ENCODE results near the gene AXIN1. TPM values are rescaled to one million over a fixed set of nuclear protein-coding genes. Genes with fewer than 3 reads are reported as not detected.

Gene AXIN1
- polyA plus RNA-seq, 1 experiment, result 3.5 TPM

DNA sequence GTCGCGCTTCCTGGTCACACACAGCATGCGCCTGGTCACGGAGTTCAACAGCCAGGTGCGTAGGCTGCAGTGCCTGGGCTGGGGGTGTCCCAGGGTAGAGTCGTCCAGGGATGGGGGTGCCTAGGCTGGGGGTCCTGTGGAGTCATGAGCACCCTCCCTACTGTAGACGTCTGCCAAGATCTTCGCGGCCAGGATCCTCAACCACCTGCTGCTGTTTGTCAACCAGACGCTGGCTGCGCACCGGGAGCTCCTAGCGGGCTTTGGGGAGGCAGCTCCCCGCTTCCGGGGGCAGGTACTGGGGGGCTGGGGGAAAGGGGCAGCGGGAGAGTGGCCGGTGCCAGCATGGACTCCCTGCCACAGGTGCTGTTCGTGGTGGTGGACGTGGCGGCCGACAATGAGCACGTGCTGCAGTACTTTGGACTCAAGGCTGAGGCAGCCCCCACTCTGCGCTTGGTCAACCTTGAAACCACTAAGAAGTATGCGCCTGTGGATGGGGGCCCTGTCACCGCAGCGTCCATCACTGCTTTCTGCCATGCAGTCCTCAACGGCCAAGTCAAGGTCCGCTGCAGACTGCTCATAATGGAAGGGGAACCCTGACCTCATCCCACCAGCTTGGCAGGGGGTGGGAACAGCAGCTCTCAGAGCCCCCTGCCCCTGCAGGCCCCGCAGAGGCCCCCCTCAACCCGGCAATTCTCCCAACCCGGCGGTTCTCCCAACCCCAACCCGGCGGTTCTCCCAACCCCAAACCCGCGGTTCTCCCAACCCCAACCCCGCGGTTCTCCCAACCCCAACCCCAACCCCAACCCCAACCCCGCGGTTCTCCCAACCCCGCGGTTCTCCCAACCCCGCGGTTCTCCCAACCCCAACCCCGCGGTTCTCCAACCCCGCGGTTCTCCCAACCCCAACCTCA, 67.1 kb downstream of the AXIN1 start:
- Histone ChIP-seq H3K27me3 (ENCODE audit: control insufficient read depth, insufficient read depth, low read length) (peaks cover 13% of the 10 kb centered on the region), H3K4me3 (ENCODE audit: low read depth, low read length) (no peak overlapping the region), H3K27ac (ENCODE audit: low read depth, low read length) (no peak overlapping the region), H3K9me3 (ENCODE audit: control insufficient read depth, insufficient read depth, low read length) (peaks cover 28% of the 10 kb centered on the region)
- TF ChIP-seq, protein P1, sequence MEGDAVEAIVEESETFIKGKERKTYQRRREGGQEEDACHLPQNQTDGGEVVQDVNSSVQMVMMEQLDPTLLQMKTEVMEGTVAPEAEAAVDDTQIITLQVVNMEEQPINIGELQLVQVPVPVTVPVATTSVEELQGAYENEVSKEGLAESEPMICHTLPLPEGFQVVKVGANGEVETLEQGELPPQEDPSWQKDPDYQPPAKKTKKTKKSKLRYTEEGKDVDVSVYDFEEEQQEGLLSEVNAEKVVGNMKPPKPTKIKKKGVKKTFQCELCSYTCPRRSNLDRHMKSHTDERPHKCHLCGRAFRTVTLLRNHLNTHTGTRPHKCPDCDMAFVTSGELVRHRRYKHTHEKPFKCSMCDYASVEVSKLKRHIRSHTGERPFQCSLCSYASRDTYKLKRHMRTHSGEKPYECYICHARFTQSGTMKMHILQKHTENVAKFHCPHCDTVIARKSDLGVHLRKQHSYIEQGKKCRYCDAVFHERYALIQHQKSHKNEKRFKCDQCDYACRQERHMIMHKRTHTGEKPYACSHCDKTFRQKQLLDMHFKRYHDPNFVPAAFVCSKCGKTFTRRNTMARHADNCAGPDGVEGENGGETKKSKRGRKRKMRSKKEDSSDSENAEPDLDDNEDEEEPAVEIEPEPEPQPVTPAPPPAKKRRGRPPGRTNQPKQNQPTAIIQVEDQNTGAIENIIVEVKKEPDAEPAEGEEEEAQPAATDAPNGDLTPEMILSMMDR (IDR thresholded peaks at IDR 0.05; ENCODE audit: low read depth, low read length), result no peak
- ChIA-PET CTCF (no interaction called here), POLR2A (no interaction called here)
- DNase-seq (ENCODE audit: low read depth, low spot score), result no peak

DNA sequence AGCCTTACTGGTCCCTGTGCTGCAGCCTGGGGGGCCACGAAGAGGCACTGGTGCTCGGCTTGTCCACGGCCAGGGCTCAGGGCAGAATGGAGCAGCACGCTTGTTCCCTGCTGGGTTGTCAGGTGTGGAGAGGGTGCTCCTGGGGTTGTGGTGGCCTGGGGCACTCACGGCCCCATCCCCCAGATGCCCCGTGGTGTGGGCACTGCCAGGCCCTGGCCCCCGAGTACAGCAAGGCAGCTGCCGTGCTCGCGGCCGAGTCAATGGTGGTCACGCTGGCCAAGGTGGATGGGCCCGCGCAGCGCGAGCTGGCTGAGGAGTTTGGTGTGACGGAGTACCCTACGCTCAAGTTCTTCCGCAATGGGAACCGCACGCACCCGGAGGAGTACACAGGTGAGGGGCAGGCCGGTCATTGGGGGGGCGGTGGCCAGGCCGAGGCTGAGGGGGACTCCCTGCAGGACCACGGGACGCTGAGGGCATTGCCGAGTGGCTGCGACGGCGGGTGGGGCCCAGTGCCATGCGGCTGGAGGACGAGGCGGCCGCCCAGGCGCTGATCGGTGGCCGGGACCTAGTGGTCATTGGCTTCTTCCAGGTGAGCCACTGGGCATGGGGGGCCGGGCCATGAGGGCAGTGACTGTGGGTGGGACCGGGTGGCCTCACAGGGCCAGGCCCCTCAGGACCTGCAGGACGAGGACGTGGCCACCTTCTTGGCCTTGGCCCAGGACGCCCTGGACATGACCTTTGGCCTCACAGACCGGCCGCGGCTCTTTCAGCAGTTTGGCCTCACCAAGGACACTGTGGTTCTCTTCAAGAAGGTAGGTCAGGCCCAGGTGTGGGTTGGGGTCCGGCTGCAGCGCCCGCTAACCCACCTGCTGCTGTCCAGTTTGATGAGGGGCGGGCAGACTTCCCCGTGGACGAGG, 68.1 kb downstream of the AXIN1 start:
- CTCF ChIA-PET, result no interaction called here
- H3K4me3 ChIP-seq (ENCODE audit: low read depth, low read length), result no peak overlapping the region
- H3K27ac ChIP-seq (ENCODE audit: low read depth, low read length), result no peak overlapping the region
- peaks cover 19% of the 10 kb centered on the region for H3K27me3 ChIP-seq (ENCODE audit: control insufficient read depth, insufficient read depth, low read length)
- TF ChIP-seq, protein P1 (IDR thresholded peaks at IDR 0.05; ENCODE audit: low read depth, low read length), result no peak
- peaks cover 28% of the 10 kb centered on the region for H3K9me3 ChIP-seq (ENCODE audit: control insufficient read depth, insufficient read depth, low read length)
- POLR2A ChIA-PET, result no interaction called here
- DNase-seq (ENCODE audit: low read depth, low spot score), result no peak

DNA sequence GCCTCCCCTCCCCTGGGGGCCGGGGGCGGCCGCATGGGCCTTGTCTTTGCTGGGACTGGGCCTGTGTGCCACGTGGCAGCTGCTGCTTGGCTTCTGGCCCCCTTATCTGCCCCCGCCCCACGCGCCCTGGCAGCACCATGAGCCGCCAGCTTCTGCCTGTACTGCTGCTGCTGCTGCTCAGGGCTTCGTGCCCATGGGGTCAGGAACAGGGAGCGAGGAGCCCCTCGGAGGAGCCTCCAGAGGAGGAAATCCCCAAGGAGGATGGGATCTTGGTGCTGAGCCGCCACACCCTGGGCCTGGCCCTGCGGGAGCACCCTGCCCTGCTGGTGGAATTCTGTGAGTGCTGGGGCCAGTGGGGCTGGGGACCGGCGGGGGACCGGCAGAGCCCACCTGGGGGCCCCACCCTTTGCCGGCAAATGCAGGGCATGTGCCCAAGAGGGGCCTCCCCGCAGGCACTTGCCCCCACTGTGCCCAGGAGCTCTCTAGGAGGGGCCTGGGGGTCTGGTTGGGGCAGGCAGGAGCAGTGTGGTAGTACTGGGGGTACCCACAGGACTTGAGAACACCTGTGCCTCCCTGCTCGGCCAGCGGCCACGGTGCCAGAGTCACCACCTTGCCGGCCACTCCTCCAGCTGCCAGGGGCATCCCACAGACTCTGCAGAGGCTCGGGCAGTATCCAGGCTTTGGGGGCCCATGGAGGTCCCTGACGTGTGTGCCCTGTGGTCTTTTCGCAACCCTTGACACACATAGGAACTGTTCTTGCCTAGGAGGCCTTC, 69.3 kb downstream of the AXIN1 start, which contains the start of gene PDIA2:
PDIA2 (plus strand) TSS at position 132 of the 773 bp plus-strand sequence; CDS start at position 138, 6 bp downstream.
- CTCF ChIA-PET, result no interaction called here
- no peak for DNase-seq (ENCODE audit: low read depth, low spot score)
- POLR2A ChIA-PET, result no interaction called here

DNA sequence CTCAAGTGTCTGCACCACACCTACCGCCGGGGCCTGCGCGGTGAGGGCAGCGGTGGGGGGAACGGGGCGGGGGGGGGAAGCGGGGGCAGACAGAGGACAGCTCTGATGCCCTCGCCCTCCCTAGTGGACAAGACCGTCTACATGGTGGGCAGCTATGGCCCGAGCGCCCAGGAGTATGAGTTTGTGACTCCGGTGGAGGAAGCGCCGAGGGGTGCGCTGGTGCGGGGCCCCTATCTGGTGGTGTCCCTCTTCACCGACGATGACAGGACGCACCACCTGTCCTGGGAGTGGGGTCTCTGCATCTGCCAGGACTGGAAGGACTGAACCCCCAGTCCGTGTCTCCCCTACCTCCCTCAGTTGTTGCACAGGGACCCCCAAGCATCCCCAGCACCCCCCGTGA, 70.0 kb downstream of the AXIN1 start:
- TF ChIP-seq, protein P1 (IDR thresholded peaks at IDR 0.05; ENCODE audit: low read depth, low read length), result no peak
- CTCF ChIA-PET, result no interaction called here
- POLR2A ChIA-PET, result no interaction called here
- H3K27ac ChIP-seq (ENCODE audit: low read depth, low read length), result no peak overlapping the region
- no peak for DNase-seq (ENCODE audit: low read depth, low spot score)
- peaks cover 28% of the 10 kb centered on the region for H3K9me3 ChIP-seq (ENCODE audit: control insufficient read depth, insufficient read depth, low read length)
- no peak overlapping the region for H3K4me3 ChIP-seq (ENCODE audit: low read depth, low read length)
- H3K27me3 ChIP-seq (ENCODE audit: control insufficient read depth, insufficient read depth, low read length), result peaks cover 28% of the 10 kb centered on the region

More for the DNA sequence above, 69.3 kb downstream of the AXIN1 start, which contains the start of gene PDIA2:
- no peak within 1 kb of the TSS for H3K4me3 ChIP-seq (ENCODE audit: low read depth, low read length)
- H3K27ac ChIP-seq (ENCODE audit: low read depth, low read length), result no peak within 1 kb of the TSS
- TF ChIP-seq, protein P1 (IDR thresholded peaks at IDR 0.05; ENCODE audit: low read depth, low read length), result no peak
- H3K9me3 ChIP-seq (ENCODE audit: control insufficient read depth, insufficient read depth, low read length), result peaks cover 28% of the 10 kb centered on the region
- peaks cover 28% of the 10 kb centered on the region for H3K27me3 ChIP-seq (ENCODE audit: control insufficient read depth, insufficient read depth, low read length)
